ENCODE measurements around the gene ADSS1. TPM values are rescaled to one million over a fixed set of nuclear protein-coding genes. Genes with fewer than 3 reads are reported as not detected.

Gene ADSS1
- total and polyA plus RNA-seq, 10 donors = 2.7 to 11.7 (median 5.1) TPM

- Histone ChIP-seq H3K27ac (peak within 1 kb of the TSS; percentile 76 to 95 (median 90)), H3K9me3 (no peaks in the 10 kb centered on the region), H3K36me3 (peaks cover 0 to 25% (median 12%) of the 10 kb centered on the region in 6 donors), H3K4me1 (peaks cover 58 to 93% (median 84%) of the 10 kb centered on the region in 6 donors), H3K27me3 (replicated peaks in 1 of 7) (no peaks in the 10 kb centered on the region), H3K4me3 (peak within 1 kb of the TSS; percentile 58 to 94 (median 76))
- DNase-seq = peak; percentile 92
- WGBS, 5 donors = 0 to 1% (median 0%) methylated on average over 28 to 123 of the region's 124 CpGs
- intact Hi-C loops (cut with DNase I; ENCODE audit: low total_unique reads) = no loop called here
- TF ChIP-seq, protein P1, sequence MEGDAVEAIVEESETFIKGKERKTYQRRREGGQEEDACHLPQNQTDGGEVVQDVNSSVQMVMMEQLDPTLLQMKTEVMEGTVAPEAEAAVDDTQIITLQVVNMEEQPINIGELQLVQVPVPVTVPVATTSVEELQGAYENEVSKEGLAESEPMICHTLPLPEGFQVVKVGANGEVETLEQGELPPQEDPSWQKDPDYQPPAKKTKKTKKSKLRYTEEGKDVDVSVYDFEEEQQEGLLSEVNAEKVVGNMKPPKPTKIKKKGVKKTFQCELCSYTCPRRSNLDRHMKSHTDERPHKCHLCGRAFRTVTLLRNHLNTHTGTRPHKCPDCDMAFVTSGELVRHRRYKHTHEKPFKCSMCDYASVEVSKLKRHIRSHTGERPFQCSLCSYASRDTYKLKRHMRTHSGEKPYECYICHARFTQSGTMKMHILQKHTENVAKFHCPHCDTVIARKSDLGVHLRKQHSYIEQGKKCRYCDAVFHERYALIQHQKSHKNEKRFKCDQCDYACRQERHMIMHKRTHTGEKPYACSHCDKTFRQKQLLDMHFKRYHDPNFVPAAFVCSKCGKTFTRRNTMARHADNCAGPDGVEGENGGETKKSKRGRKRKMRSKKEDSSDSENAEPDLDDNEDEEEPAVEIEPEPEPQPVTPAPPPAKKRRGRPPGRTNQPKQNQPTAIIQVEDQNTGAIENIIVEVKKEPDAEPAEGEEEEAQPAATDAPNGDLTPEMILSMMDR (IDR thresholded peaks at IDR 0.05 in 8 of 11, conservative IDR thresholded peaks at IDR 0.05 in 3 of 11) = no peak
- TF ChIP-seq POLR2A (IDR thresholded peaks at IDR 0.05) (no peak), POLR2AphosphoS5 (IDR thresholded peaks at IDR 0.05) (no peak)
These were observed 71.2 kb downstream of the ADSS1 start, which contains the start of gene AKT1 for GRCh38 chr14:104794993-104795780. TSS of gene AKT1 (minus strand) at chr14:104795748. CDS start at chr14:104792643, 3,105 bp downstream.

- Histone ChIP-seq H3K4me1 (peaks cover 51 to 88% (median 78%) of the 10 kb centered on the region in 6 donors), H3K4me3 (peak overlapping the region in 7 of 8 donors; percentile 22 to 94 (median 38)), H3K27ac (peak overlapping the region; percentile 76 to 95 (median 90)), H3K27me3 (replicated peaks in 1 of 7) (no peaks in the 10 kb centered on the region), H3K9me3 (no peaks in the 10 kb centered on the region), H3K36me3 (peaks cover 0 to 17% (median 5%) of the 10 kb centered on the region in 6 donors)
- intact Hi-C loops (cut with DNase I; ENCODE audit: low total_unique reads) = no loop called here
- DNase-seq = peak; percentile 92
- 11 to 38% (median 23%) methylated on average over 14 to 55 of the region's 55 CpGs for WGBS, 5 donors
- TF ChIP-seq POLR2A (IDR thresholded peaks at IDR 0.05) = no peak
- peak; percentile 45 to 73 (median 62) for TF ChIP-seq POLR2AphosphoS5 (IDR thresholded peaks at IDR 0.05)
- TF ChIP-seq, protein P1 (IDR thresholded peaks at IDR 0.05 in 8 of 11, conservative IDR thresholded peaks at IDR 0.05 in 3 of 11) = no peak
These were observed 72.0 kb downstream of the ADSS1 start for GRCh38 chr14:104795781-104796686.

DNA sequence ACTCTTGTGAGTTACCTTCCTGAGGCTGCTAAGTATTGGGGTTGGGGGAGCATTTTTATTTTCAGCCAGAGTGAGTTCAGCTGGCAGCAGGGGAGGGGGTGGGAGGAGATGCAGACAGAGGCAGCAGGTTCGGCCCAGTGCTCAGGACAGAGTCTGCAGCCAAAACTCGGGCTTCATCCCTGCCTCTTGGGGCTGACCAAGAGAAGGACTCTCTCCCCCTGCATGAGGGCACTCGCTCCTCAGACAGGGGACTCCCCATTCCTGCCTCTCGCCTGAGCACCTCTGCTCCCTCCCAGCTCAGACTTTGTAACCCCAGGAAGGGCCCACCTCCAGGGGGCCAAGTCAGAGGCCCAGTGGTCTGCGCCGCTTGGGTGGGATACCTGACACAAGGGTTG is 72.7 kb downstream of the ADSS1 start:
- Histone ChIP-seq H3K27ac (peak overlapping the region in 7 of 8 donors; percentile 43 to 95 (median 90)), H3K27me3 (replicated peaks in 1 of 7) (no peaks in the 10 kb centered on the region), H3K4me1 (peaks cover 54 to 88% (median 78%) of the 10 kb centered on the region in 6 donors), H3K4me3 (no peak overlapping the region), H3K9me3 (no peaks in the 10 kb centered on the region), H3K36me3 (peaks cover 0 to 10% (median 3%) of the 10 kb centered on the region in 6 donors)
- TF ChIP-seq POLR2A (IDR thresholded peaks at IDR 0.05) = no peak
- TF ChIP-seq POLR2AphosphoS5 (IDR thresholded peaks at IDR 0.05) = no peak
- TF ChIP-seq, protein P1 (IDR thresholded peaks at IDR 0.05 in 8 of 11, conservative IDR thresholded peaks at IDR 0.05 in 3 of 11) = no peak
- 50 to 88% (median 84%) methylated on average over 2 to 6 of the region's 6 CpGs for WGBS, 5 donors
- intact Hi-C loops (cut with DNase I; ENCODE audit: low total_unique reads) = no loop called here
- no peak for DNase-seq

Small RNA genes within 50 kb of the gene (microRNA-seq; reads per million reads assigned to microRNA genes)
- 0 to 1.1 (median 0) reads per million in 3 donors for gene MIR4710

Small RNA genes within 50 kb of the gene (small RNA-seq; reads per million reads assigned to genes)
- gene MIR4710 = 0 reads per million in 4 donors

Other genes with a start within 250 kb of the ADSS1 start
- under 1 TPM in 2 of 7 donors, not detected in 5; 0.17 to 0.28 TPM for gene C14orf180, start 144.5 kb upstream of the ADSS1 start, total RNA-seq
- under 1 TPM; 0.20 to 0.70 (median 0.28) TPM for gene C14orf180, start 144.5 kb upstream of the ADSS1 start, polyA plus RNA-seq
- not detected for gene TMEM179, start 119.5 kb upstream of the ADSS1 start, total RNA-seq
- under 1 TPM in 1 of 3 donors, not detected in 2; 0.08 TPM for gene TMEM179, start 119.5 kb upstream of the ADSS1 start, polyA plus RNA-seq
- 100 to 1,000 TPM in 3 of 7 donors, 10 to 100 TPM in 4; 66.9 to 110 (median 96.4) TPM for gene INF2, start 34.6 kb upstream of the ADSS1 start, total RNA-seq
- 100 to 1,000 TPM in 2 of 3 donors, 10 to 100 TPM in 1; 56.6 to 120 (median 102) TPM for gene INF2, start 34.6 kb upstream of the ADSS1 start, polyA plus RNA-seq
- 100 to 1,000 TPM in 3 of 7 donors, 10 to 100 TPM in 4; 56.7 to 198 (median 76.4) TPM for gene SIVA1, start 28.9 kb downstream of the ADSS1 start, total RNA-seq
- gene SIVA1, start 28.9 kb downstream of the ADSS1 start, polyA plus RNA-seq = 100 to 1,000 TPM; 119 to 226 (median 184) TPM
- 100 to 1,000 TPM; 107 to 184 (median 141) TPM for gene AKT1, start 71.5 kb downstream of the ADSS1 start, total RNA-seq
- 100 to 1,000 TPM in 1 of 3 donors, 10 to 100 TPM in 2; 56.2 to 114 (median 61.6) TPM for gene AKT1, start 71.5 kb downstream of the ADSS1 start, polyA plus RNA-seq
- gene ZBTB42, start 76.9 kb downstream of the ADSS1 start, total RNA-seq = 10 to 100 TPM in 1 of 7 donors, 1 to 10 TPM in 6; 4.2 to 11.5 (median 7.9) TPM
- 1 to 10 TPM in 2 of 3 donors, under 1 TPM in 1; 0.74 to 2.9 (median 1.1) TPM for gene ZBTB42, start 76.9 kb downstream of the ADSS1 start, polyA plus RNA-seq
- 10 to 100 TPM in 1 of 7 donors, 1 to 10 TPM in 6; 5.2 to 12.6 (median 5.9) TPM for gene CEP170B, start 141.0 kb downstream of the ADSS1 start, total RNA-seq
- 1 to 10 TPM in 1 of 3 donors, under 1 TPM in 2; 0.58 to 3.8 (median 0.72) TPM for gene CEP170B, start 141.0 kb downstream of the ADSS1 start, polyA plus RNA-seq
- gene PLD4, start 200.7 kb downstream of the ADSS1 start, total RNA-seq = 10 to 100 TPM in 6 of 7 donors, 1 to 10 TPM in 1; 5.4 to 30.2 (median 13.9) TPM
- gene PLD4, start 200.7 kb downstream of the ADSS1 start, polyA plus RNA-seq = 10 to 100 TPM; 25.8 to 31.3 (median 29.8) TPM